Epithelial cell of proximal tubule (primary cell): ENCODE data around the gene GLI3. TPM values are rescaled to one million over a fixed set of nuclear protein-coding genes. Genes with fewer than 3 reads are reported as not detected.

ENCODE experiments used
- DNase-seq: peaks from one replicate; pipeline ENCODE4 v3.0.0-alpha.2; 2011; ENCODE audit warnings: low read depth
- H3K4me3 ChIP-seq: 2 replicates; pipeline ENCODE4 v1.5.1; 2011; ENCODE audit warnings: low read depth, mild to moderate bottlenecking, low read length
- CTCF ChIP-seq: conservative IDR thresholded peaks from 2 replicates; pipeline ENCODE4 v1.5.1; 2012; ENCODE audit warnings: low read depth, mild to moderate bottlenecking, low read length
- total RNA-seq: library from RNA; depleted of rRNA; stranded (reverse); fragments of >200 nt; gene quantifications from 2 replicates; pipeline ENCODE4 v1.2.3, GENCODE V29; 2015

GLI3 gene
- total RNA-seq, result 2.1 and 2.6 TPM in 2 replicates

- H3K4me3 ChIP-seq, result peak within 1 kb of the TSS; percentile 89
- peak; percentile 38 for TF ChIP-seq CTCF
- DNase-seq, result no peak
Observed at GRCh38 chr7:42236976-42237810, at the start of gene GLI3. TSS of gene GLI3 (minus strand) at chr7:42237209. CDS start at chr7:42223253, 13,956 bp downstream.

- no peak for TF ChIP-seq CTCF
- no peak overlapping the region for H3K4me3 ChIP-seq
- DNase-seq, result no peak
Observed at GRCh38 chr7:42285383-42285824, 48.4 kb upstream of the GLI3 start.

- no peak for DNase-seq
- no peak for TF ChIP-seq CTCF
- no peak overlapping the region for H3K4me3 ChIP-seq
Observed at GRCh38 chr7:42283553-42283952, 46.5 kb upstream of the GLI3 start.

- no peak for DNase-seq
- no peak overlapping the region for H3K4me3 ChIP-seq
- TF ChIP-seq CTCF, result no peak
Observed at GRCh38 chr7:42278344-42278743, 41.3 kb upstream of the GLI3 start.

GRCh38 chr7:42274053-42274452 lies 37.0 kb upstream of the GLI3 start:
- H3K4me3 ChIP-seq, result no peak overlapping the region
- DNase-seq, result no peak
- TF ChIP-seq CTCF, result no peak

GRCh38 chr7:42272793-42273665 lies 36.0 kb upstream of the GLI3 start:
- no peak overlapping the region for H3K4me3 ChIP-seq
- peak; percentile 66 for TF ChIP-seq CTCF
- DNase-seq, result no peak
